GM19193 (cell line): ENCODE measurements around the gene DMAC2.

ENCODE experiments used
- POLR2A ChIP-seq: IDR thresholded peaks from 4 replicates; pipeline ENCODE4 v1.6.1; 2011; ENCODE audit not compliant: insufficient read depth, insufficient read length; ENCODE audit errors: extremely low read depth

The DMAC2 gene

GRCh38 chr19:41412953-41413352 is 26.8 kb downstream of the DMAC2 start:
- no peak for TF ChIP-seq POLR2A

GRCh38 chr19:41411968-41412265 is 27.8 kb downstream of the DMAC2 start:
- no peak for TF ChIP-seq POLR2A

- no peak for TF ChIP-seq POLR2A
These were observed 28.4 kb downstream of the DMAC2 start for GRCh38 chr19:41411100-41411967.

- TF ChIP-seq POLR2A: no peak
These were observed 29.2 kb downstream of the DMAC2 start for GRCh38 chr19:41410336-41411054.

GRCh38 chr19:41409288-41409687 is 30.4 kb downstream of the DMAC2 start:
- TF ChIP-seq POLR2A: no peak

GRCh38 chr19:41408256-41408655 is 31.5 kb downstream of the DMAC2 start:
- no peak for TF ChIP-seq POLR2A

GRCh38 chr19:41407271-41407670 is 32.4 kb downstream of the DMAC2 start:
- no peak for TF ChIP-seq POLR2A

- no peak for TF ChIP-seq POLR2A
These were observed 33.9 kb downstream of the DMAC2 start for GRCh38 chr19:41405776-41406175.

GRCh38 chr19:41403181-41403970 is 36.3 kb downstream of the DMAC2 start:
- no peak for TF ChIP-seq POLR2A

- TF ChIP-seq POLR2A: no peak
These were observed 37.7 kb downstream of the DMAC2 start for GRCh38 chr19:41402010-41402409.

- TF ChIP-seq POLR2A: no peak
These were observed 38.2 kb downstream of the DMAC2 start for GRCh38 chr19:41401483-41401882.

- no peak for TF ChIP-seq POLR2A
These were observed 40.2 kb downstream of the DMAC2 start for GRCh38 chr19:41399525-41399924.

- TF ChIP-seq POLR2A: no peak
These were observed 40.6 kb downstream of the DMAC2 start for GRCh38 chr19:41399091-41399490.

GRCh38 chr19:41398598-41398997 is 41.1 kb downstream of the DMAC2 start:
- no peak for TF ChIP-seq POLR2A

- no peak for TF ChIP-seq POLR2A
These were observed 41.7 kb downstream of the DMAC2 start for GRCh38 chr19:41398050-41398418.
